ENCODE data around the gene MARCKS. TPM values are rescaled to one million over a fixed set of nuclear protein-coding genes. Genes with fewer than 3 reads are reported as not detected.

MARCKS gene
- total and polyA plus RNA-seq, 10 of the 15 experiments (the other 5 are each of a cell fraction or from before 2014, with no cell fraction given): 29.0 to 164 (median 74.5) TPM

DNA sequence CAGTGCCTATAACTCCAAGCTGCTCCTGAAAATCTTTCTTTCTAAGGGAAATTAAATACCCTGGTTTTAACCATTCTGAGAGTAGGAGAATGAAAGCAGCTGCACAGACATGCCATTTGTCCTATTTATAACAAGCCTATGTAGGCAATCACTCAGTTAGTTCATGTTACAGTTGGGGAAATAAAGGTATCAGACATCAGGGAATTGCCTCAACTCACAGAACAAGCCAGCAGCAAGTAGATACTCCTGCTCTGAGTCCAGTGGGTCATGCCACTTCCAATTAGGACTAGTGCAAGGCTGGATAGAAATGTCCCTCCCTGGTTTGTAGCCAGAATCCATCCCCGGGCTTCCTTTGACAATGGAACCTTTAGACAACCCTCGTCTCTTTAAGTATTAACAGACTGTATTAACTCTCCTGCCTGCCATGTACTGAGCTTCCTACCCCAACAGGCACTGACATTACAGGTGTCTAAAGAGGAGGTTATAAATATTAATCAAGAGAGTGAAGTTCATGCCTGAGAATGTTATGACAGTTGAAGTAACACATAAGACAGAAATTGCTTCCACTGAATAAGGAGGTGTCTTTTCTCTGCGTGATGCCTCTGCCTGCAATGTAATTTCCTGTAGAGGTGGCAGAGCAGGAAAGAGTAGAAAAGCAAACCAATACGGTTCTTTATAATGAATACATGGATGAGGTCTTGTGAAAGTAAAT is 28.0 kb upstream of the MARCKS start:
- DNase-seq (ENCODE audit: low read depth, low spot score) (no peak), FAIRE-seq (no peak), ATAC-seq (no peak)
- Histone ChIP-seq H3K9ac (ENCODE audit: control insufficient read depth, insufficient read depth, low read length) (no peak overlapping the region), H3K27ac (ENCODE audit: control insufficient read depth, insufficient read depth) (no peak overlapping the region), H3K9me3 (replicated peaks; ENCODE audit: control insufficient read depth, insufficient read depth, low read length) (no peaks in the 10 kb centered on the region), H3K4me1 (ENCODE audit: control insufficient read depth, insufficient read depth, low read length) (no peaks in the 10 kb centered on the region), H2AFZ (ENCODE audit: control insufficient read depth, low read depth, low read length) (no peak overlapping the region), H3K4me2 (ENCODE audit: control insufficient read depth, insufficient read depth) (no peak overlapping the region), H3K27me3 (replicated peaks in 1 of 2; ENCODE audit: control insufficient read depth in 2 of 2, insufficient read depth in 2 of 2, low read length in 1 of 2) (no peaks in the 10 kb centered on the region), H3K79me2 (ENCODE audit: control insufficient read depth, insufficient read depth, low read length) (no peaks in the 10 kb centered on the region), H3K4me3 (no peak overlapping the region), H3K36me3 (ENCODE audit: control insufficient read depth in 2 of 2, insufficient read depth in 2 of 2, low read length in 1 of 2) (no peaks in the 10 kb centered on the region), H4K20me1 (ENCODE audit: control insufficient read depth, insufficient read depth) (no peaks in the 10 kb centered on the region)
- ChIA-PET RAD21 (ENCODE audit: unreplicated experiment) (no interaction called here), SMC1A (ENCODE audit: uncharacterized antibody, unreplicated experiment) (interaction anchor here (1.3 kb wide), 1 partner anchor 21 kb away, joined by 4 read pairs; no protein-coding TSS in a partner anchor), POLR2A (no interaction called here), CTCF (interaction anchor here (2.1 kb wide), 1 partner anchor 9 kb away, joined by 6 read pairs; no protein-coding TSS in a partner anchor)
- intact Hi-C loops (cut with micrococcal nuclease; ENCODE audit: unreplicated experiment) (no loop called here), in situ Hi-C loops (cut with MboI) (no loop called here)
- TF ChIP-seq IKZF1 (conservative IDR thresholded peaks at IDR 0.05): no peak
- TF ChIP-seq, protein P1, sequence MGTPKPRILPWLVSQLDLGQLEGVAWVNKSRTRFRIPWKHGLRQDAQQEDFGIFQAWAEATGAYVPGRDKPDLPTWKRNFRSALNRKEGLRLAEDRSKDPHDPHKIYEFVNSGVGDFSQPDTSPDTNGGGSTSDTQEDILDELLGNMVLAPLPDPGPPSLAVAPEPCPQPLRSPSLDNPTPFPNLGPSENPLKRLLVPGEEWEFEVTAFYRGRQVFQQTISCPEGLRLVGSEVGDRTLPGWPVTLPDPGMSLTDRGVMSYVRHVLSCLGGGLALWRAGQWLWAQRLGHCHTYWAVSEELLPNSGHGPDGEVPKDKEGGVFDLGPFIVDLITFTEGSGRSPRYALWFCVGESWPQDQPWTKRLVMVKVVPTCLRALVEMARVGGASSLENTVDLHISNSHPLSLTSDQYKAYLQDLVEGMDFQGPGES (IDR thresholded peaks at IDR 0.05): no peak
- no peak for TF ChIP-seq TAF1 (IDR thresholded peaks at IDR 0.05; ENCODE audit: borderline replicate concordance, low read depth, low read length)
- no peak for TF ChIP-seq DPF2 (IDR thresholded peaks at IDR 0.05)
- TF ChIP-seq RUNX3 (IDR thresholded peaks at IDR 0.05; ENCODE audit: low read length): no peak
- no peak for TF ChIP-seq SUPT20H (IDR thresholded peaks at IDR 0.05; ENCODE audit: borderline replicate concordance, control insufficient read depth, low read depth, low read length)
- no peak for TF ChIP-seq NR2C2 (IDR thresholded peaks at IDR 0.05; ENCODE audit: borderline replicate concordance, control insufficient read depth, insufficient read length, low read depth)
- TF ChIP-seq FOXK2 (IDR thresholded peaks at IDR 0.05): no peak
- TF ChIP-seq, protein P2, sequence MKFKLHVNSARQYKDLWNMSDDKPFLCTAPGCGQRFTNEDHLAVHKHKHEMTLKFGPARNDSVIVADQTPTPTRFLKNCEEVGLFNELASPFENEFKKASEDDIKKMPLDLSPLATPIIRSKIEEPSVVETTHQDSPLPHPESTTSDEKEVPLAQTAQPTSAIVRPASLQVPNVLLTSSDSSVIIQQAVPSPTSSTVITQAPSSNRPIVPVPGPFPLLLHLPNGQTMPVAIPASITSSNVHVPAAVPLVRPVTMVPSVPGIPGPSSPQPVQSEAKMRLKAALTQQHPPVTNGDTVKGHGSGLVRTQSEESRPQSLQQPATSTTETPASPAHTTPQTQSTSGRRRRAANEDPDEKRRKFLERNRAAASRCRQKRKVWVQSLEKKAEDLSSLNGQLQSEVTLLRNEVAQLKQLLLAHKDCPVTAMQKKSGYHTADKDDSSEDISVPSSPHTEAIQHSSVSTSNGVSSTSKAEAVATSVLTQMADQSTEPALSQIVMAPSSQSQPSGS (IDR thresholded peaks at IDR 0.05; ENCODE audit: low read length): no peak
- TF ChIP-seq ESRRA (IDR thresholded peaks at IDR 0.05; ENCODE audit: low read length): no peak
- no peak for TF ChIP-seq NFYB (IDR thresholded peaks at IDR 0.05; ENCODE audit: insufficient read depth, low read depth, low read length)
- no peak for TF ChIP-seq TCF7 (IDR thresholded peaks at IDR 0.05; ENCODE audit: borderline replicate concordance)
- no peak for TF ChIP-seq EZH2 (IDR thresholded peaks at IDR 0.05; ENCODE audit: borderline replicate concordance, control insufficient read depth, low read depth, low read length)
- no peak for TF ChIP-seq GATAD2B (conservative IDR thresholded peaks at IDR 0.05; ENCODE audit: low read depth)
- 87% methylated on average over 4 of the region's 4 CpGs for WGBS (ENCODE audit: insufficient coverage, insufficient replicate concordance, low lambda C conversion rate, missing lambda C conversion rate)
- BruUV-seq (replicated peaks): no TSS peak
